Measurements from ENCODE around the gene ATOSB. TPM values are rescaled to one million over a fixed set of nuclear protein-coding genes. Genes with fewer than 3 reads are reported as not detected.

The ATOSB gene
- total RNA-seq, 1 experiment from 2014 or later: 36.0 TPM

GRCh38 chr9:35054871-35055644 is 60.6 kb downstream of the ATOSB start:
- DNase-seq (ENCODE audit: low read depth): no peak

- DNase-seq (ENCODE audit: low read depth): no peak
These were observed 61.4 kb downstream of the ATOSB start for GRCh38 chr9:35054185-35054835.

Other genes with a start within 250 kb of the ATOSB start
- not detected in 2 replicates for gene PHF24, start 157.6 kb downstream of the ATOSB start, total RNA-seq (2014; rRNA removed)
- gene DNAJB5, start 126.1 kb downstream of the ATOSB start, total RNA-seq (2014; rRNA removed): 18.3 and 20.8 TPM in 2 replicates
- gene VCP, start 43.2 kb downstream of the ATOSB start, total RNA-seq (2014; rRNA removed): 294 and 327 TPM in 2 replicates
- 54.2 and 60.9 TPM in 2 replicates for gene FANCG, start 35.9 kb downstream of the ATOSB start, total RNA-seq (2014; rRNA removed)
- 21.7 and 23.7 TPM in 2 replicates for gene PIGO, start 19.3 kb downstream of the ATOSB start, total RNA-seq (2014; rRNA removed)
- gene STOML2, start 12.7 kb downstream of the ATOSB start, total RNA-seq (2014; rRNA removed): 138 and 153 TPM in 2 replicates
- gene UNC13B, start 46.1 kb upstream of the ATOSB start, total RNA-seq (2014; rRNA removed): 17.0 and 18.3 TPM in 2 replicates